Right lobe of liver (tissue), 4 donors: ENCODE measurements around the gene LCA5L.
"Not testable (repeated sequence)": the region's sequence is repeated elsewhere in the genome, so short reads cannot be mapped to it uniquely, and the experiment has no call there.

Experiments
- POLR2A ChIP-seq: fragments of 450-650 bp; IDR thresholded peaks from one replicate; pipeline ENCODE4 v1.6.1; 2017; ENCODE audit warnings: antibody characterized with exemption, mild to moderate bottlenecking
- TF ChIP-seq, protein P1 (sequence below), 4 donors: fragments of 200-600 bp in 3 of 4; fragments of 450-650 bp in 1 of 4; IDR thresholded peaks; one replicate each; pipeline versions ENCODE4 v1.5.1 to v1.8.0; 2016 to 2022; ENCODE audit warnings: antibody characterized with exemption in 4 of 4, mild to moderate bottlenecking in 2 of 4
- donor health status: DM: no; HTN: no; CAD: no.
- donor health status: DM: no; HTN: no; CAD: no.
- donor health status: DM: no; HTN: yes; CAD: no.

DNA sequence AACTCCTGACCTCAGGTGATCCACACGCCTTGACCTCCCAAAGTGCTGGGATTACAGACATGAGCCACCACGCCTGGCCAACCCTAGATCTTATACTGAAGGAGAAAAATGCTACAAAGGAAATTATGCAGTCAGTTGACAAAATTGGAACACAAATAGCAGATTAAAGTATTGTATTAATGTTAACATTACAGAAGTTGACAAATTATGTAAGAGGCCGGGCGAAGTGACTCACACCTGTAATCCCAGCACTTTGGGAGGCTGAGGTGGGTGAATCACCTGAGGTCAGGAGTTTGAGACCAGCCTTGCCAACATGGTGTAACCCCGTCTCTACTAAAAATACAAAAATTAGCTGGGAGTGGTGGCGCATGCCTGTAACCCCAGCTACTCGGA, 75.7 kb downstream of the LCA5L start:
- TF ChIP-seq, protein P1, sequence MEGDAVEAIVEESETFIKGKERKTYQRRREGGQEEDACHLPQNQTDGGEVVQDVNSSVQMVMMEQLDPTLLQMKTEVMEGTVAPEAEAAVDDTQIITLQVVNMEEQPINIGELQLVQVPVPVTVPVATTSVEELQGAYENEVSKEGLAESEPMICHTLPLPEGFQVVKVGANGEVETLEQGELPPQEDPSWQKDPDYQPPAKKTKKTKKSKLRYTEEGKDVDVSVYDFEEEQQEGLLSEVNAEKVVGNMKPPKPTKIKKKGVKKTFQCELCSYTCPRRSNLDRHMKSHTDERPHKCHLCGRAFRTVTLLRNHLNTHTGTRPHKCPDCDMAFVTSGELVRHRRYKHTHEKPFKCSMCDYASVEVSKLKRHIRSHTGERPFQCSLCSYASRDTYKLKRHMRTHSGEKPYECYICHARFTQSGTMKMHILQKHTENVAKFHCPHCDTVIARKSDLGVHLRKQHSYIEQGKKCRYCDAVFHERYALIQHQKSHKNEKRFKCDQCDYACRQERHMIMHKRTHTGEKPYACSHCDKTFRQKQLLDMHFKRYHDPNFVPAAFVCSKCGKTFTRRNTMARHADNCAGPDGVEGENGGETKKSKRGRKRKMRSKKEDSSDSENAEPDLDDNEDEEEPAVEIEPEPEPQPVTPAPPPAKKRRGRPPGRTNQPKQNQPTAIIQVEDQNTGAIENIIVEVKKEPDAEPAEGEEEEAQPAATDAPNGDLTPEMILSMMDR (IDR thresholded peaks at IDR 0.05), result not testable (repeated sequence)
- TF ChIP-seq POLR2A, result not testable (repeated sequence)
